GM19452 (cell line): ENCODE data around the gene TBCD.
"Not testable (repeated sequence)": the region's sequence is repeated elsewhere in the genome, so short reads cannot be mapped to it uniquely, and the experiment has no call there.

ENCODE experiments used
- ATAC-seq: cut with Tn5 transposase; IDR thresholded peaks from one replicate; pipeline ENCODE4 v1.9.1; 2021; ENCODE audit not compliant: unreplicated experiment

The TBCD gene

GRCh38 chr17:82985973-82986372 is 234.1 kb downstream of the TBCD start:
- no peak for ATAC-seq

- not testable (repeated sequence) for ATAC-seq
Observed at GRCh38 chr17:82989051-82989450, 237.2 kb downstream of the TBCD start.

- no peak for ATAC-seq
Observed at GRCh38 chr17:82989881-82990280, 238.0 kb downstream of the TBCD start.

- ATAC-seq = no peak
Observed at GRCh38 chr17:82993005-82993404, 241.1 kb downstream of the TBCD start.
